Caco-2 (cell line): ENCODE results near the gene PCSK9. TPM values are rescaled to one million over a fixed set of nuclear protein-coding genes. Genes with fewer than 3 reads are reported as not detected.

Experiments used
- BruUV-seq: library from RNA; stranded (reverse); fragments of 400-500 nt; replicated peaks from 2 replicates; lab custom pipeline; 2021; lab: Mats Ljungman, UMichigan
- CTCF ChIA-PET: fragments of 300-600 bp; sonication (Branson Sonifier 250); formaldehyde crosslinking; loops from one replicate; lab custom pipeline; 2022; ENCODE audit warnings: antibody characterized with exemption; lab: Charles Lee
- POLR2A ChIA-PET: fragments of 300-600 bp; sonication (Branson Sonifier 250); formaldehyde crosslinking; loops from one replicate; lab custom pipeline; 2022; ENCODE audit warnings: antibody characterized with exemption; lab: Charles Lee
- DNase-seq, 2 experiments: peaks; one replicate each; pipeline versions ENCODE4 v3.0.0 to v3.0.0-alpha.2; 2020 to 2022
- H3K27me3 ChIP-seq: replicated peaks from 2 replicates; pipeline ENCODE4 v1.6.0; 2011; ENCODE audit warnings: low read length; ENCODE audit not compliant: control insufficient read depth, insufficient read depth
- H3K36me3 ChIP-seq: 2 replicates; pipeline ENCODE4 v1.5.1; 2011; ENCODE audit warnings: low read length; ENCODE audit not compliant: control insufficient read depth, insufficient read depth
- H3K4me1 ChIP-seq: fragments of 250-450 bp; sonication (Bioruptor Pico); 2 replicates; pipeline ENCODE4 v1.5.1; 2020; ENCODE audit warnings: mild to moderate bottlenecking
- H3K4me3 ChIP-seq: 2 replicates; pipeline ENCODE4 v1.5.1; 2011; ENCODE audit warnings: low read depth, mild to moderate bottlenecking, control low read depth, low read length
- H3K9me3 ChIP-seq: fragments of 250-450 bp; sonication (Bioruptor Pico); 2 replicates; pipeline ENCODE4 v1.5.1; 2020; ENCODE audit warnings: mild to moderate bottlenecking, moderate library complexity
- H3K27ac Mint-ChIP-seq: one replicate; pipeline ENCODE4 v1.8.0; 2022; ENCODE audit warnings: mixed read lengths; ENCODE audit not compliant: unreplicated experiment
- H3K27me3 Mint-ChIP-seq: one replicate; pipeline ENCODE4 v1.8.0; 2022; ENCODE audit warnings: mixed read lengths; ENCODE audit not compliant: insufficient read depth, unreplicated experiment
- H3K36me3 Mint-ChIP-seq: one replicate; pipeline ENCODE4 v1.8.0; 2022; ENCODE audit warnings: mild to moderate bottlenecking, mixed read lengths; ENCODE audit not compliant: insufficient read depth, unreplicated experiment
- H3K4me1 Mint-ChIP-seq: one replicate; pipeline ENCODE4 v1.8.0; 2022; ENCODE audit warnings: low read depth, mixed read lengths; ENCODE audit not compliant: unreplicated experiment
- H3K4me3 Mint-ChIP-seq: one replicate; pipeline ENCODE4 v1.8.0; 2022; ENCODE audit warnings: mild to moderate bottlenecking, moderate library complexity, mixed read lengths; ENCODE audit not compliant: unreplicated experiment
- H3K9me3 Mint-ChIP-seq: one replicate; pipeline ENCODE4 v1.8.0; 2022; ENCODE audit warnings: mixed read lengths; ENCODE audit not compliant: unreplicated experiment
- CTCF ChIP-seq, 2 experiments: fragments of 200-600 bp in 1 of 2; IDR thresholded peaks; 1 replicate in 1 of 2; 2 replicates in 1 of 2; pipeline versions ENCODE4 v1.5.1 to v1.8.0; 2011 to 2022; ENCODE audit warnings: antibody characterized with exemption in 1 of 2, control low read depth in 1 of 2, inconsistent platforms in 1 of 2, low read depth in 1 of 2, low read length in 1 of 2, mild to moderate bottlenecking in 1 of 2, moderate library complexity in 1 of 2; ENCODE audit not compliant: insufficient read depth in 1 of 2, severe bottlenecking in 1 of 2, unreplicated experiment in 1 of 2
- intact Hi-C: fragments of 100-400 bp; cut with micrococcal nuclease; formaldehyde crosslinking; loops from one replicate; pipeline ENCODE4 v1.10.0; 2022; ENCODE audit not compliant: unreplicated experiment
- total RNA-seq: library from RNA; stranded (reverse); gene quantifications from 2 replicates; pipeline ENCODE4 v1.2.3, GENCODE V29; 2022

Gene PCSK9
- total RNA-seq, 1 experiment from 2014 or later, result 29.4 TPM

GRCh38 chr1:55002686-55003085, 36.7 kb upstream of the PCSK9 start:
- intact Hi-C loops, result no loop called here
- TF ChIP-seq CTCF (IDR thresholded peaks at IDR 0.05; ENCODE audit: insufficient read depth in 1 of 2, low read depth in 1 of 2, low read length in 1 of 2, severe bottlenecking in 1 of 2, unreplicated experiment in 1 of 2), result no peak
- CTCF ChIA-PET, result interaction anchor here (0.6 kb wide), 1 partner anchor 363 kb away, joined by 3 read pairs; no protein-coding TSS in a partner anchor
- Mint-ChIP-seq H3K4me3 (no peak overlapping the region), H3K4me1 (no peaks in the 10 kb centered on the region), H3K27me3 (no peaks in the 10 kb centered on the region), H3K36me3 (no peaks in the 10 kb centered on the region), H3K9me3 (no peaks in the 10 kb centered on the region), H3K27ac (no peak overlapping the region)
- no peak overlapping the region for H3K4me3 ChIP-seq
- no peaks in the 10 kb centered on the region for H3K4me1 ChIP-seq
- no TSS peak for BruUV-seq
- no peak for DNase-seq
- H3K36me3 ChIP-seq, result no peaks in the 10 kb centered on the region
- H3K9me3 ChIP-seq, result no peaks in the 10 kb centered on the region
- no peaks in the 10 kb centered on the region for H3K27me3 ChIP-seq
- POLR2A ChIA-PET, result no interaction called here

GRCh38 chr1:55005351-55006140, 33.8 kb upstream of the PCSK9 start:
- intact Hi-C loops, result no loop called here
- Mint-ChIP-seq H3K4me1 (no peaks in the 10 kb centered on the region), H3K9me3 (no peaks in the 10 kb centered on the region), H3K36me3 (no peaks in the 10 kb centered on the region), H3K4me3 (no peak overlapping the region), H3K27me3 (no peaks in the 10 kb centered on the region), H3K27ac (no peak overlapping the region)
- Histone ChIP-seq H3K36me3 (no peaks in the 10 kb centered on the region), H3K4me3 (no peak overlapping the region), H3K9me3 (no peaks in the 10 kb centered on the region), H3K27me3 (no peaks in the 10 kb centered on the region), H3K4me1 (no peaks in the 10 kb centered on the region)
- ChIA-PET CTCF (no interaction called here), POLR2A (no interaction called here)
- no peak for TF ChIP-seq CTCF (IDR thresholded peaks at IDR 0.05; ENCODE audit: insufficient read depth in 1 of 2, low read depth in 1 of 2, low read length in 1 of 2, severe bottlenecking in 1 of 2, unreplicated experiment in 1 of 2)
- BruUV-seq, result no TSS peak
- no peak for DNase-seq

- H3K4me1 Mint-ChIP-seq, result no peaks in the 10 kb centered on the region
- H3K36me3 Mint-ChIP-seq, result no peaks in the 10 kb centered on the region
- Histone ChIP-seq H3K4me1 (no peaks in the 10 kb centered on the region), H3K9me3 (no peaks in the 10 kb centered on the region), H3K4me3 (no peak overlapping the region), H3K27me3 (no peaks in the 10 kb centered on the region), H3K36me3 (no peaks in the 10 kb centered on the region)
- no peak overlapping the region for H3K4me3 Mint-ChIP-seq
- no peak overlapping the region for H3K27ac Mint-ChIP-seq
- POLR2A ChIA-PET, result no interaction called here
- no peak for TF ChIP-seq CTCF (IDR thresholded peaks at IDR 0.05; ENCODE audit: insufficient read depth in 1 of 2, low read depth in 1 of 2, low read length in 1 of 2, severe bottlenecking in 1 of 2, unreplicated experiment in 1 of 2)
- BruUV-seq, result no TSS peak
- no peak for DNase-seq
- H3K9me3 Mint-ChIP-seq, result no peaks in the 10 kb centered on the region
- intact Hi-C loops, result no loop called here
- CTCF ChIA-PET, result interaction anchor here (1.1 kb wide), 1 partner anchor 15 kb away, joined by 3 read pairs; no protein-coding TSS in a partner anchor
- no peaks in the 10 kb centered on the region for H3K27me3 Mint-ChIP-seq
Observed at GRCh38 chr1:55006931-55007330, 32.4 kb upstream of the PCSK9 start.
